ENCODE measurements around the gene AQP11.
"Not testable (repeated sequence)": the region's sequence is repeated elsewhere in the genome, so short reads cannot be mapped to it uniquely, and the experiment has no call there.

- not testable (repeated sequence) for TF ChIP-seq POLR2A (IDR thresholded peaks at IDR 0.05; ENCODE audit: low read depth, low read length); POLR2AphosphoS5 (IDR thresholded peaks at IDR 0.05; ENCODE audit: low read depth, low read length); POU2F2 (IDR thresholded peaks at IDR 0.05; ENCODE audit: low read depth, low read length); TAF1 (IDR thresholded peaks at IDR 0.05; ENCODE audit: low read depth, low read length); PAX5 (IDR thresholded peaks at IDR 0.05; ENCODE audit: insufficient read depth, low read length, severe bottlenecking)
Observed at GRCh38 chr11:77570896-77571295, 18.9 kb upstream of the AQP11 start.

All from GM12891 (cell line).